Chondrocyte (in vitro differentiated cells): ENCODE data around the gene TAS2R38. TPM values are rescaled to one million over a fixed set of nuclear protein-coding genes. Genes with fewer than 3 reads are reported as not detected.

Source experiments
- DNase-seq: peaks from one replicate; pipeline ENCODE4 v3.0.0; 2021; ENCODE audit warnings: mixed read lengths, low spot score
- H3K27ac Mint-ChIP-seq: one replicate; pipeline ENCODE4 v1.8.0; 2021; ENCODE audit warnings: mild to moderate bottlenecking, moderate library complexity, mixed read lengths; ENCODE audit not compliant: unreplicated experiment
- H3K27me3 Mint-ChIP-seq: 2 replicates; pipeline ENCODE4 v1.8.0; 2021; ENCODE audit warnings: low read depth, mixed read lengths
- H3K36me3 Mint-ChIP-seq: 2 replicates; pipeline ENCODE4 v1.8.0; 2021; ENCODE audit warnings: low read depth, mixed read lengths
- H3K4me1 Mint-ChIP-seq: 2 replicates; pipeline ENCODE4 v1.8.0; 2021; ENCODE audit warnings: low read depth, mild to moderate bottlenecking, mixed read lengths
- H3K4me3 Mint-ChIP-seq: one replicate; pipeline ENCODE4 v1.8.0; 2021; ENCODE audit warnings: mild to moderate bottlenecking, moderate library complexity, mixed read lengths; ENCODE audit not compliant: unreplicated experiment
- H3K9me3 Mint-ChIP-seq: 2 replicates; pipeline ENCODE4 v1.8.0; 2021; ENCODE audit warnings: low read depth, mixed read lengths
- CTCF ChIP-seq: fragments of 200-600 bp; sonication (generic); IDR thresholded peaks from 2 replicates; pipeline ENCODE4 v1.5.0; 2021; ENCODE audit warnings: antibody characterized with exemption, mild to moderate bottlenecking, moderate library complexity
- total RNA-seq: library from RNA; stranded (reverse); gene quantifications from 3 replicates; pipeline ENCODE4 v1.2.1, GENCODE V29; 2021

Gene TAS2R38
- total RNA-seq, 1 donor from 2014 or later, result not detected

- no peak for DNase-seq
- no peak for TF ChIP-seq CTCF
- Mint-ChIP-seq H3K36me3 (peaks cover 6% of the 10 kb centered on the region), H3K27ac (no peak overlapping the region), H3K4me3 (no peak overlapping the region), H3K9me3 (peaks cover 41% of the 10 kb centered on the region), H3K27me3 (peaks cover 3% of the 10 kb centered on the region), H3K4me1 (no peaks in the 10 kb centered on the region)
Measured at GRCh38 chr7:141943846-141944245, 29.7 kb downstream of the TAS2R38 start.

GRCh38 chr7:141941075-141941474 lies 32.5 kb downstream of the TAS2R38 start:
- peaks cover 6% of the 10 kb centered on the region for H3K36me3 Mint-ChIP-seq
- no peak overlapping the region for H3K27ac Mint-ChIP-seq
- no peak for DNase-seq
- H3K9me3 Mint-ChIP-seq, result peaks cover 46% of the 10 kb centered on the region
- H3K4me1 Mint-ChIP-seq, result no peaks in the 10 kb centered on the region
- H3K4me3 Mint-ChIP-seq, result no peak overlapping the region
- peaks cover 3% of the 10 kb centered on the region for H3K27me3 Mint-ChIP-seq
- no peak for TF ChIP-seq CTCF

GRCh38 chr7:141930211-141930610 lies 43.4 kb downstream of the TAS2R38 start:
- peaks cover 6% of the 10 kb centered on the region for H3K9me3 Mint-ChIP-seq
- no peak for DNase-seq
- no peaks in the 10 kb centered on the region for H3K4me1 Mint-ChIP-seq
- no peaks in the 10 kb centered on the region for H3K27me3 Mint-ChIP-seq
- H3K36me3 Mint-ChIP-seq, result no peaks in the 10 kb centered on the region
- H3K4me3 Mint-ChIP-seq, result no peak overlapping the region
- H3K27ac Mint-ChIP-seq, result no peak overlapping the region
- TF ChIP-seq CTCF, result no peak

GRCh38 chr7:141928845-141929195 lies 44.8 kb downstream of the TAS2R38 start:
- Mint-ChIP-seq H3K9me3 (peaks cover 6% of the 10 kb centered on the region), H3K36me3 (no peaks in the 10 kb centered on the region), H3K27ac (no peak overlapping the region), H3K27me3 (no peaks in the 10 kb centered on the region), H3K4me3 (no peak overlapping the region), H3K4me1 (no peaks in the 10 kb centered on the region)
- DNase-seq, result no peak
- no peak for TF ChIP-seq CTCF

- DNase-seq, result no peak
- H3K9me3 Mint-ChIP-seq, result peaks cover 6% of the 10 kb centered on the region
- no peaks in the 10 kb centered on the region for H3K4me1 Mint-ChIP-seq
- H3K4me3 Mint-ChIP-seq, result no peak overlapping the region
- H3K36me3 Mint-ChIP-seq, result no peaks in the 10 kb centered on the region
- no peak overlapping the region for H3K27ac Mint-ChIP-seq
- TF ChIP-seq CTCF, result no peak
- H3K27me3 Mint-ChIP-seq, result no peaks in the 10 kb centered on the region
Measured at GRCh38 chr7:141928146-141928844, 45.3 kb downstream of the TAS2R38 start.

Other genes starting within 250 kb of the TAS2R38 start
- gene SSBP1, start 235.4 kb downstream of the TAS2R38 start, total RNA-seq, result 100 to 114 TPM (median 102 TPM) in 3 replicates
- gene TAS2R3, start 209.7 kb downstream of the TAS2R38 start, total RNA-seq, result 0.52 to 2.9 TPM in 2 of 3 replicates, not detected in the other
- 0.28 to 1.3 TPM (median 0.35 TPM) in 3 replicates for gene TAS2R4, start 197.1 kb downstream of the TAS2R38 start, total RNA-seq
- gene TAS2R5, start 183.6 kb downstream of the TAS2R38 start, total RNA-seq, result 0.62 to 1.5 TPM (median 0.72 TPM) in 3 replicates
- not detected in 3 replicates for gene PRSS37, start 132.3 kb downstream of the TAS2R38 start, total RNA-seq
- gene OR9A4, start 57.4 kb downstream of the TAS2R38 start, total RNA-seq, result not detected in 3 replicates
- gene CLEC5A, start 26.8 kb downstream of the TAS2R38 start, total RNA-seq, result not detected in 3 replicates
- 0.10 to 0.27 TPM (median 0.17 TPM) in 3 replicates for gene MGAM, start 22.1 kb upstream of the TAS2R38 start, total RNA-seq
- gene MGAM2, start 137.9 kb upstream of the TAS2R38 start, total RNA-seq, result not detected in 3 replicates